Effector memory CD4-positive, alpha-beta T cell (primary cell): ENCODE measurements around the gene CYB5D1.

Experiments
- DNase-seq, 3 donors: peaks; one replicate each; pipeline ENCODE4 v3.0.0-alpha.2; 2020
- H3K27ac ChIP-seq: 2 replicates; pipeline ENCODE4 v1.7.0; 2013; ENCODE audit warnings: mild to moderate bottlenecking, low read length, moderate library complexity; ENCODE audit not compliant: insufficient read depth, poor library complexity, severe bottlenecking
- H3K27me3 ChIP-seq: replicated peaks from 2 replicates; pipeline ENCODE4 v1.7.0; 2013; ENCODE audit warnings: mild to moderate bottlenecking, low read length; ENCODE audit not compliant: insufficient read depth, control insufficient read depth, poor library complexity, severe bottlenecking
- H3K36me3 ChIP-seq: 2 replicates; pipeline ENCODE4 v1.7.0; 2013; ENCODE audit warnings: mild to moderate bottlenecking, low read length, moderate library complexity; ENCODE audit not compliant: control insufficient read depth, insufficient read depth
- H3K4me1 ChIP-seq: 2 replicates; pipeline ENCODE4 v1.7.0; 2013; ENCODE audit warnings: low read length, mild to moderate bottlenecking; ENCODE audit not compliant: control insufficient read depth, insufficient read depth, poor library complexity, severe bottlenecking
- H3K4me3 ChIP-seq: 2 replicates; pipeline ENCODE4 v1.7.0; 2013; ENCODE audit warnings: low read length, low read depth, mild to moderate bottlenecking; ENCODE audit not compliant: insufficient read depth, poor library complexity, severe bottlenecking
- H3K9me3 ChIP-seq: 2 replicates; pipeline ENCODE4 v1.7.0; 2013; ENCODE audit warnings: mild to moderate bottlenecking, low read length, moderate library complexity; ENCODE audit not compliant: control insufficient read depth

The CYB5D1 gene

DNA sequence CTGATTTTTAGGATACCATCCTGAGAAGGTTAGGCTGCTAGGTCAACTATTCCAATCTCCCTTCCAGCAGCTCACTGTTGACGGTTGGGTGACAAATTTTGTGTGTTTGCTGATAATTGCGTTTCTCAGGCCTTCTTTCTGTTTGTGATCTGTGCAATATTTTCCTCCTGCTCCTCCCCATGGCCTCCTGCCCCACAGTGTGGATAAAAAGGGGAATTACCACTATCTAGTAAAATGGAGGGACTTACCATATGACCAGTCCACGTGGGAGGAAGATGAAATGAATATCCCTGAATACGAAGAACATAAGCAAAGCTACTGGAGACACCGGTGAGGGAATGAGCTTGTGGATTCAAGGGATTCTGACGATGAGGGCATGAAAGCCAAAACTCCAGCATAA, 40.0 kb downstream of the CYB5D1 start:
- no peak overlapping the region for H3K4me3 ChIP-seq
- no peak for DNase-seq

DNA sequence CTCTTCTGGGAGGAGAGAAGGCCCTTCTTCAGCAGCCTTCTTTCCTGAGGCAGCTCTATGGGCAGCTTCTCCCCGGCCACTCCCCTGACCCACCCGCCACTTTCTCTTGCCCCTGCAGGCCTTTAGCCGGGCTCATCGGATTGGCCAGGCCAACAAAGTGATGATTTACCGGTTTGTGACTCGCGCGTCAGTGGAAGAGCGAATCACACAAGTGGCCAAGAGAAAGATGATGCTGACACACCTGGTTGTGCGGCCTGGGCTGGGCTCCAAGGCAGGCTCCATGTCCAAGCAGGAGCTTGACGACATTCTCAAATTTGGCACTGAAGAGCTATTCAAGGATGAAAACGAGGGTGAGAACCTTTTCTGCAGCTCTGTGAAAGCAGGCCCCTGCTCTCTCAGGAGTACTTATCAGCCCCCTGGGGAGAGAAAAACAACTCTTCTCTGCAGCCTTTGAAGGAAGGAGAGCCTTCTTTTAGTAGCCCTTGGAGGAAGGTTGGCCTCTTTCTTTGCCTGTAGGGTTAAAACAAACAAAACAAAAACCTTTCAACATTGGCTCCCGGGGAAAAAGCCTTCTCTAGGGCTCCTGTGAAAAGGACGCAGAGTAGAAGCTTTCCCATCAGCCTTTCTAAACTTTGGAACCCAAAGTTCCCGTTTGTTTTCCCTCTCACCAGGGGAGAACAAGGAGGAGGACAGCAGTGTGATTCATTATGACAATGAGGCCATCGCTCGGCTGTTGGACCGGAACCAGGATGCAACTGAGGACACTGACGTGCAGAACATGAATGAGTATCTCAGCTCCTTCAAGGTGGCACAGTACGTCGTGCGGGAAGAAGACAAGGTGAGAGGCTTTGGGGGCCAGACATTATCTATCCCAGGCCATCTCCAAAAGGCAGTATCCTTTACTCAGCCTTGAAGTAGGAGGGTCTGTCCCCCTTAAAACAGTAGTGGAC, 45.6 kb downstream of the CYB5D1 start:
- no peak overlapping the region for H3K27ac ChIP-seq
- no peaks in the 10 kb centered on the region for H3K4me1 ChIP-seq
- DNase-seq: no peak

More for the DNA sequence above, 40.0 kb downstream of the CYB5D1 start:
- Histone ChIP-seq H3K4me1 (no peaks in the 10 kb centered on the region), H3K27ac (peak overlapping the region; percentile 8), H3K9me3 (no peaks in the 10 kb centered on the region), H3K36me3 (peaks cover 87% of the 10 kb centered on the region), H3K27me3 (no peaks in the 10 kb centered on the region)

GRCh38 chr17:7909089-7909488, 51.3 kb downstream of the CYB5D1 start:
- H3K9me3 ChIP-seq: no peaks in the 10 kb centered on the region
- peaks cover 4% of the 10 kb centered on the region for H3K4me1 ChIP-seq
- H3K27ac ChIP-seq: no peak overlapping the region
- peaks cover 81% of the 10 kb centered on the region for H3K36me3 ChIP-seq
- no peak overlapping the region for H3K4me3 ChIP-seq
- no peak for DNase-seq
- no peaks in the 10 kb centered on the region for H3K27me3 ChIP-seq

More for the DNA sequence above, 45.6 kb downstream of the CYB5D1 start:
- H3K36me3 ChIP-seq: peaks cover 97% of the 10 kb centered on the region
- no peaks in the 10 kb centered on the region for H3K9me3 ChIP-seq
- H3K4me3 ChIP-seq: no peak overlapping the region
- no peaks in the 10 kb centered on the region for H3K27me3 ChIP-seq

GRCh38 chr17:7910281-7910680, 52.5 kb downstream of the CYB5D1 start:
- no peaks in the 10 kb centered on the region for H3K9me3 ChIP-seq
- no peak for DNase-seq
- H3K36me3 ChIP-seq: peaks cover 70% of the 10 kb centered on the region
- H3K27ac ChIP-seq: no peak overlapping the region
- H3K4me1 ChIP-seq: peaks cover 8% of the 10 kb centered on the region
- H3K4me3 ChIP-seq: no peak overlapping the region
- H3K27me3 ChIP-seq: no peaks in the 10 kb centered on the region

DNA sequence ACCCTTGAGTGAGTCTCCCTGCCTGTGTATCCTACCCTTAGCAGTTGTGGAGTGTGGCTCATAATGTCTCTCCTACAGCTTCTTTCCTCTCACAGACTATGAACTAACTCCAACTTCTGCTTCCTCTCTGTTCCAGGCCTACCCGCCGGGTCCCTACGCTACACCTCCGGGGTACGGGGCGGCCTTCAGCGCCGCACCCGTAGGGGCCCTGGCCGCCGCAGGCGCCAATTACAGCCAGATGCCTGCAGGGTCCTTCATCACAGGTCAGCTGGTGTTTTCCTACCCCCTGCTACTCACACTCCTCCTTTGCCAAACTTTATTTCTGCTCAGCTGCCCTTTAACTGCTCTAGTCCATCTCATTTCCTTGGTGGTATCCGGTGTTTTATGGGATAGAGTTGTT, 52.9 kb downstream of the CYB5D1 start:
- peaks cover 65% of the 10 kb centered on the region for H3K36me3 ChIP-seq
- no peak for DNase-seq
- H3K27me3 ChIP-seq: no peaks in the 10 kb centered on the region
- H3K27ac ChIP-seq: no peak overlapping the region
- H3K9me3 ChIP-seq: no peaks in the 10 kb centered on the region
- no peak overlapping the region for H3K4me3 ChIP-seq
- peaks cover 8% of the 10 kb centered on the region for H3K4me1 ChIP-seq

DNA sequence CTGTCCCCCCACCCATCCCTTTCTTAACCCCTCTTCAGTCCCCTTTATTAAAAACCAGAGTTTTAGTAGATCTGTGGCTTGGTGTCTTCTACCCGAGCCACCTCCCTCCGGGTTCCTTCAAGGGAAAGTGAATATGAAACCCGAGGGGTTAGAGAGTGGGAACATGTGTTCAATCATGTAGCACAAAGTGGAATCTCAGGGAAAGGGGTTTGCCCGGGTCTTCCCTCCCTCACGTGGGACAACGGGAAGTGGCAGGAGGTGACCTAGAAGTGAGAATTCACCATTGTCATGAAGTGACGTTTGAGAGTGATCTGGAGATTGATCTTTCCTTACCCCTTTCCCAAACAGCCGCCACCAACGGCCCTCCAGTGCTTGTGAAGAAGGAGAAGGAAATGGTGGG, 53.3 kb downstream of the CYB5D1 start:
- no peaks in the 10 kb centered on the region for H3K27me3 ChIP-seq
- H3K27ac ChIP-seq: no peak overlapping the region
- H3K36me3 ChIP-seq: peaks cover 61% of the 10 kb centered on the region
- no peak overlapping the region for H3K4me3 ChIP-seq
- H3K9me3 ChIP-seq: no peaks in the 10 kb centered on the region
- no peak for DNase-seq
- peaks cover 10% of the 10 kb centered on the region for H3K4me1 ChIP-seq
